Ovary (tissue), 3 donors: Measurements from ENCODE around the gene TRMT10B.

ENCODE experiments used
- CTCF ChIP-seq, 3 donors: fragments of 450-650 bp in 2 of 3; fragments of 200-600 bp in 1 of 3; IDR thresholded peaks; one replicate each; pipeline versions ENCODE4 v1.5.1 to v1.8.0; 2016 to 2022; ENCODE audit warnings: antibody characterized with exemption in 3 of 3, mild to moderate bottlenecking in 1 of 3
- POLR2A ChIP-seq: fragments of 450-650 bp; IDR thresholded peaks from one replicate; pipeline ENCODE4 v1.6.1; 2017; ENCODE audit warnings: antibody characterized with exemption, mild to moderate bottlenecking, moderate library complexity
- donor health status: DM: no; HTN: no; CAD: no.

GRCh38 chr9:37715260-37715659 lies 38.3 kb upstream of the TRMT10B start:
- no peak for TF ChIP-seq POLR2A
- TF ChIP-seq CTCF (IDR thresholded peaks at IDR 0.05) = no peak
